CD4-positive, CD25-positive, alpha-beta regulatory T cell (primary cell): Measurements from ENCODE around the gene PEPD. TPM values are rescaled to one million over a fixed set of nuclear protein-coding genes. Genes with fewer than 3 reads are reported as not detected.

Experiments
- ATAC-seq, 2 donors: fragments of 150-1000 bp; cut with Tn5 transposase; one replicate each; pipeline ENCODE4 v1.10.0; 2021; ENCODE audit warnings: low read depth in 2 of 2, moderate number of reproducible peaks in 2 of 2, moderate library complexity in 1 of 2
- DNase-seq, 3 donors: peaks; one replicate each; pipeline versions ENCODE4 v3.0.0 to v3.0.0-alpha.2; 2012 to 2022; ENCODE audit warnings: mixed read lengths in 1 of 3
- H3K27ac ChIP-seq: one replicate; pipeline ENCODE4 v1.7.0; 2013; ENCODE audit warnings: mild to moderate bottlenecking, low read length; ENCODE audit not compliant: insufficient read depth, poor library complexity, severe bottlenecking
- H3K27me3 ChIP-seq: one replicate; pipeline ENCODE4 v1.7.0; 2013; ENCODE audit warnings: low read length; ENCODE audit not compliant: control insufficient read depth, insufficient read depth
- H3K36me3 ChIP-seq: one replicate; pipeline ENCODE4 v1.7.0; 2013; ENCODE audit warnings: mild to moderate bottlenecking, low read length, moderate library complexity; ENCODE audit not compliant: control insufficient read depth, insufficient read depth
- H3K4me1 ChIP-seq: 2 replicates; pipeline ENCODE4 v1.7.0; 2013; ENCODE audit warnings: mild to moderate bottlenecking, low read length; ENCODE audit not compliant: insufficient read depth, control insufficient read depth, poor library complexity, severe bottlenecking
- H3K4me3 ChIP-seq: one replicate; pipeline ENCODE4 v1.7.0; 2013; ENCODE audit warnings: low read depth, mild to moderate bottlenecking, low read length, moderate library complexity
- H3K9me3 ChIP-seq, 2 experiments: 1 replicate in 1 of 2; 2 replicates in 1 of 2; pipeline ENCODE4 v1.7.0; 2013; ENCODE audit warnings: low read length in 2 of 2, mild to moderate bottlenecking in 1 of 2, moderate library complexity in 1 of 2; ENCODE audit not compliant: control insufficient read depth in 2 of 2
- H3K27ac Mint-ChIP-seq, 3 donors: one replicate each; pipeline ENCODE4 v1.8.0; 2020 to 2022; ENCODE audit warnings: mild to moderate bottlenecking in 3 of 3, mixed read lengths in 3 of 3, moderate library complexity in 2 of 3
- H3K27me3 Mint-ChIP-seq: one replicate; pipeline ENCODE4 v1.8.0; 2022; ENCODE audit warnings: mild to moderate bottlenecking, mixed read lengths
- H3K36me3 Mint-ChIP-seq: one replicate; pipeline ENCODE4 v1.8.0; 2020; ENCODE audit warnings: mixed read lengths
- H3K4me1 Mint-ChIP-seq, 4 donors: one replicate each; pipeline ENCODE4 v1.8.0; 2020 to 2022; ENCODE audit warnings: mixed read lengths in 4 of 4, mild to moderate bottlenecking in 1 of 4
- H3K4me3 Mint-ChIP-seq, 4 donors: one replicate each; pipeline ENCODE4 v1.8.0; 2020 to 2022; ENCODE audit warnings: mild to moderate bottlenecking in 4 of 4, mixed read lengths in 4 of 4, moderate library complexity in 3 of 4
- H3K9me3 Mint-ChIP-seq, 7 donors: one replicate each; pipeline ENCODE4 v1.8.0; 2020 to 2022; ENCODE audit warnings: mixed read lengths in 7 of 7, mild to moderate bottlenecking in 3 of 7, moderate library complexity in 2 of 7
- polyA plus RNA-seq, 4 donors: library from polyadenylated mRNA; unstranded; fragments of 300-500 nt; fragmentation: Illumina TruSeq; gene quantifications; one replicate each; pipeline ENCODE4 v1.2.3, GENCODE V29; 2021
- total RNA-seq: library from RNA; stranded (reverse); gene quantifications from one replicate; pipeline ENCODE4 v1.2.3, GENCODE V29; 2022

PEPD gene
- total and polyA plus RNA-seq, 5 donors from 2014 or later: 36.8 to 141 (median 109) TPM

GRCh38 chr19:33429891-33430673 lies 91.5 kb downstream of the PEPD start:
- Mint-ChIP-seq H3K9me3 (no peaks in the 10 kb centered on the region), H3K27me3 (no peaks in the 10 kb centered on the region), H3K4me3 (peak overlapping the region in 3 of 4 donors; percentile 19 to 69 (median 28)), H3K4me1 (peaks cover 0 to 16% (median 7%) of the 10 kb centered on the region in 4 donors), H3K27ac (peak overlapping the region in 2 of 3 donors; percentile 28 to 89), H3K36me3 (no peaks in the 10 kb centered on the region)
- Histone ChIP-seq H3K36me3 (no peaks in the 10 kb centered on the region), H3K27ac (no peak overlapping the region), H3K27me3 (no peaks in the 10 kb centered on the region), H3K4me1 (peaks cover 10% of the 10 kb centered on the region), H3K4me3 (no peak overlapping the region), H3K9me3 (no peaks in the 10 kb centered on the region)
- ATAC-seq: peak; percentile 78 to 84
- peak in 2 of 3 donors; percentile 59 to 69 for DNase-seq

- no peak for DNase-seq
- Mint-ChIP-seq H3K36me3 (peaks cover 8% of the 10 kb centered on the region), H3K27me3 (no peaks in the 10 kb centered on the region), H3K4me3 (no peak overlapping the region), H3K27ac (peak overlapping the region in 1 of 3 donors; percentile 56), H3K9me3 (no peaks in the 10 kb centered on the region), H3K4me1 (peaks cover 0 to 16% (median 4%) of the 10 kb centered on the region in 4 donors)
- H3K27me3 ChIP-seq: no peaks in the 10 kb centered on the region
- H3K36me3 ChIP-seq: no peaks in the 10 kb centered on the region
- ATAC-seq: no peak
- H3K4me1 ChIP-seq: peaks cover 10% of the 10 kb centered on the region
- H3K4me3 ChIP-seq: no peak overlapping the region
- no peaks in the 10 kb centered on the region for H3K9me3 ChIP-seq
- H3K27ac ChIP-seq: no peak overlapping the region
These were observed 92.9 kb downstream of the PEPD start for GRCh38 chr19:33428627-33429125.

- H3K4me1 ChIP-seq: peaks cover 10% of the 10 kb centered on the region
- H3K9me3 ChIP-seq: no peaks in the 10 kb centered on the region
- Mint-ChIP-seq H3K27ac (no peak overlapping the region), H3K36me3 (peaks cover 8% of the 10 kb centered on the region), H3K27me3 (no peaks in the 10 kb centered on the region), H3K4me3 (no peak overlapping the region), H3K9me3 (no peaks in the 10 kb centered on the region), H3K4me1 (peaks cover 0 to 16% (median 4%) of the 10 kb centered on the region in 4 donors)
- no peak overlapping the region for H3K27ac ChIP-seq
- H3K36me3 ChIP-seq: no peaks in the 10 kb centered on the region
- no peak overlapping the region for H3K4me3 ChIP-seq
- ATAC-seq: no peak
- no peak for DNase-seq
- H3K27me3 ChIP-seq: no peaks in the 10 kb centered on the region
These were observed 93.6 kb downstream of the PEPD start for GRCh38 chr19:33427801-33428626.

GRCh38 chr19:33426621-33427361 lies 94.8 kb downstream of the PEPD start:
- H3K4me3 Mint-ChIP-seq: no peak overlapping the region
- ATAC-seq: no peak
- no peak overlapping the region for H3K27ac Mint-ChIP-seq
- no peaks in the 10 kb centered on the region for H3K27me3 Mint-ChIP-seq
- Histone ChIP-seq H3K27ac (no peak overlapping the region), H3K4me1 (peaks cover 10% of the 10 kb centered on the region), H3K36me3 (no peaks in the 10 kb centered on the region), H3K27me3 (no peaks in the 10 kb centered on the region), H3K4me3 (no peak overlapping the region), H3K9me3 (no peaks in the 10 kb centered on the region)
- peaks cover 8% of the 10 kb centered on the region for H3K36me3 Mint-ChIP-seq
- no peaks in the 10 kb centered on the region for H3K9me3 Mint-ChIP-seq
- H3K4me1 Mint-ChIP-seq: peaks cover 0 to 16% (median 4%) of the 10 kb centered on the region in 4 donors
- DNase-seq: no peak

- Mint-ChIP-seq H3K9me3 (no peaks in the 10 kb centered on the region), H3K4me3 (no peak overlapping the region), H3K36me3 (peaks cover 8% of the 10 kb centered on the region), H3K4me1 (no peaks in the 10 kb centered on the region), H3K27ac (no peak overlapping the region), H3K27me3 (no peaks in the 10 kb centered on the region)
- H3K4me1 ChIP-seq: no peaks in the 10 kb centered on the region
- no peaks in the 10 kb centered on the region for H3K36me3 ChIP-seq
- no peak overlapping the region for H3K27ac ChIP-seq
- no peak for DNase-seq
- no peak overlapping the region for H3K4me3 ChIP-seq
- no peaks in the 10 kb centered on the region for H3K27me3 ChIP-seq
- ATAC-seq: no peak
- no peaks in the 10 kb centered on the region for H3K9me3 ChIP-seq
These were observed 97.4 kb downstream of the PEPD start for GRCh38 chr19:33424181-33424580.

GRCh38 chr19:33422369-33423180 lies 99.0 kb downstream of the PEPD start:
- no peak overlapping the region for H3K27ac Mint-ChIP-seq
- no peak overlapping the region for H3K4me3 Mint-ChIP-seq
- peaks cover 8% of the 10 kb centered on the region for H3K36me3 Mint-ChIP-seq
- ATAC-seq: no peak
- no peaks in the 10 kb centered on the region for H3K36me3 ChIP-seq
- no peak overlapping the region for H3K27ac ChIP-seq
- no peaks in the 10 kb centered on the region for H3K4me1 ChIP-seq
- H3K4me3 ChIP-seq: no peak overlapping the region
- H3K4me1 Mint-ChIP-seq: no peaks in the 10 kb centered on the region
- DNase-seq: no peak
- no peaks in the 10 kb centered on the region for H3K27me3 Mint-ChIP-seq
- H3K9me3 Mint-ChIP-seq: no peaks in the 10 kb centered on the region
- no peaks in the 10 kb centered on the region for H3K9me3 ChIP-seq
- no peaks in the 10 kb centered on the region for H3K27me3 ChIP-seq

- peaks cover 8% of the 10 kb centered on the region for H3K36me3 Mint-ChIP-seq
- no peak overlapping the region for H3K4me3 Mint-ChIP-seq
- Histone ChIP-seq H3K4me3 (no peak overlapping the region), H3K27ac (no peak overlapping the region), H3K27me3 (no peaks in the 10 kb centered on the region), H3K4me1 (peaks cover 3% of the 10 kb centered on the region), H3K9me3 (no peaks in the 10 kb centered on the region), H3K36me3 (no peaks in the 10 kb centered on the region)
- peaks cover 0 to 4% (median 1%) of the 10 kb centered on the region in 4 donors for H3K4me1 Mint-ChIP-seq
- H3K27me3 Mint-ChIP-seq: no peaks in the 10 kb centered on the region
- ATAC-seq (no peak), DNase-seq (no peak)
- no peak overlapping the region for H3K27ac Mint-ChIP-seq
- no peaks in the 10 kb centered on the region for H3K9me3 Mint-ChIP-seq
These were observed 100.2 kb downstream of the PEPD start for GRCh38 chr19:33421368-33421767.
